Nephron (organoid): ENCODE measurements around the gene POU3F2.

Experiments
- H3K27ac Mint-ChIP-seq, 3 experiments: 2 replicates each; pipeline ENCODE4 v1.8.0; 2020; ENCODE audit warnings: mixed read lengths in 3 of 3, mild to moderate bottlenecking in 2 of 3, moderate library complexity in 1 of 3
- H3K27me3 Mint-ChIP-seq: 2 replicates; pipeline ENCODE4 v1.8.0; 2021; ENCODE audit warnings: low read depth, mild to moderate bottlenecking, moderate library complexity, mixed read lengths
- H3K36me3 Mint-ChIP-seq: 2 replicates; pipeline ENCODE4 v1.8.0; 2020; ENCODE audit warnings: low read depth, mixed read lengths
- H3K4me1 Mint-ChIP-seq: 2 replicates; pipeline ENCODE4 v1.8.0; 2020; ENCODE audit warnings: mixed read lengths
- H3K4me3 Mint-ChIP-seq, 3 experiments: 2 replicates each; pipeline ENCODE4 v1.8.0; 2020; ENCODE audit warnings: mild to moderate bottlenecking in 3 of 3, mixed read lengths in 3 of 3, moderate library complexity in 2 of 3
- H3K9me3 Mint-ChIP-seq: 2 replicates; pipeline ENCODE4 v1.8.0; 2020; ENCODE audit warnings: mixed read lengths
- TF ChIP-seq, protein P1 (sequence below), 3 experiments: fragments of 200-600 bp; sonication (generic); IDR thresholded peaks; one replicate each; pipeline ENCODE4 v1.5.0; 2021; ENCODE audit warnings: antibody characterized with exemption in 3 of 3; ENCODE audit not compliant: unreplicated experiment in 3 of 3

Gene POU3F2

DNA sequence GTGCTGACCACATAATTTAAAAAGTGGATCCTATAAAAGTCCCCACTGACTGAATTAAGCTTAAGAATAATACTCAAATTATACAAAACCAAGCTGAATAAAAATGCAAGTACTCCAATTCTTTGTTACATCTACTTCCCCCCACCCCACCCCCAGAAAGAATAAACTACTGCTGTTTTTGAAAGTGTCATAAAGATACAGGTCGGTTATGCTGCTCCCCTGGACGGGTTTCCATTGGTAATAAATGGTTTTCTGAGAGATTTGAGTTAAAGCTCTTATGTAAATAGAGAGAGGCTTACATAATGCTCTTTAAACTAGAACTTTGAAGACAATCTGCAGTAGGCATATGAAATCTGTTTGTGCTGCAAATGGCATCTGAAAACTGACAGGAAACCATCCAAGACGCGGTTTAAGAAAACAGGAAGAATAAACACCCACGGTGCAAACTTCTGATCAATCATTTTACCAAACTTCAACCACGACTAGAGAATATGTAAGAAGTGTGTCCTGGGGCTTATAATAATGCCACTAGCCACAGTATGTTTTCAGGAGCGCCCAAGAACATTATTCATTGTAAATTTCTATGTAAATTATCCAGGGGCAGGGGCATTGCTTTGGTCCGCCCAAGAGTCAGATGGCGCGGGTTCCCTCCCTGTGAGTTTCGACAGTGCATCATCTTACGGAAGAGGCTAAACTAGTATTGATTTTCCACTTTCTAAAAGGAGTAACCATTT is 10.8 kb upstream of the POU3F2 start:
- H3K4me3 Mint-ChIP-seq, result peak overlapping the region; percentile 68 to 78 (median 71)
- H3K36me3 Mint-ChIP-seq, result no peaks in the 10 kb centered on the region
- TF ChIP-seq, protein P1, sequence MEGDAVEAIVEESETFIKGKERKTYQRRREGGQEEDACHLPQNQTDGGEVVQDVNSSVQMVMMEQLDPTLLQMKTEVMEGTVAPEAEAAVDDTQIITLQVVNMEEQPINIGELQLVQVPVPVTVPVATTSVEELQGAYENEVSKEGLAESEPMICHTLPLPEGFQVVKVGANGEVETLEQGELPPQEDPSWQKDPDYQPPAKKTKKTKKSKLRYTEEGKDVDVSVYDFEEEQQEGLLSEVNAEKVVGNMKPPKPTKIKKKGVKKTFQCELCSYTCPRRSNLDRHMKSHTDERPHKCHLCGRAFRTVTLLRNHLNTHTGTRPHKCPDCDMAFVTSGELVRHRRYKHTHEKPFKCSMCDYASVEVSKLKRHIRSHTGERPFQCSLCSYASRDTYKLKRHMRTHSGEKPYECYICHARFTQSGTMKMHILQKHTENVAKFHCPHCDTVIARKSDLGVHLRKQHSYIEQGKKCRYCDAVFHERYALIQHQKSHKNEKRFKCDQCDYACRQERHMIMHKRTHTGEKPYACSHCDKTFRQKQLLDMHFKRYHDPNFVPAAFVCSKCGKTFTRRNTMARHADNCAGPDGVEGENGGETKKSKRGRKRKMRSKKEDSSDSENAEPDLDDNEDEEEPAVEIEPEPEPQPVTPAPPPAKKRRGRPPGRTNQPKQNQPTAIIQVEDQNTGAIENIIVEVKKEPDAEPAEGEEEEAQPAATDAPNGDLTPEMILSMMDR (IDR thresholded peaks at IDR 0.05; ENCODE audit: unreplicated experiment in 3 of 3), result no peak
- H3K4me1 Mint-ChIP-seq, result peaks cover 35% of the 10 kb centered on the region
- no peak overlapping the region for H3K27ac Mint-ChIP-seq
- no peaks in the 10 kb centered on the region for H3K9me3 Mint-ChIP-seq
- peaks cover 96% of the 10 kb centered on the region for H3K27me3 Mint-ChIP-seq

DNA sequence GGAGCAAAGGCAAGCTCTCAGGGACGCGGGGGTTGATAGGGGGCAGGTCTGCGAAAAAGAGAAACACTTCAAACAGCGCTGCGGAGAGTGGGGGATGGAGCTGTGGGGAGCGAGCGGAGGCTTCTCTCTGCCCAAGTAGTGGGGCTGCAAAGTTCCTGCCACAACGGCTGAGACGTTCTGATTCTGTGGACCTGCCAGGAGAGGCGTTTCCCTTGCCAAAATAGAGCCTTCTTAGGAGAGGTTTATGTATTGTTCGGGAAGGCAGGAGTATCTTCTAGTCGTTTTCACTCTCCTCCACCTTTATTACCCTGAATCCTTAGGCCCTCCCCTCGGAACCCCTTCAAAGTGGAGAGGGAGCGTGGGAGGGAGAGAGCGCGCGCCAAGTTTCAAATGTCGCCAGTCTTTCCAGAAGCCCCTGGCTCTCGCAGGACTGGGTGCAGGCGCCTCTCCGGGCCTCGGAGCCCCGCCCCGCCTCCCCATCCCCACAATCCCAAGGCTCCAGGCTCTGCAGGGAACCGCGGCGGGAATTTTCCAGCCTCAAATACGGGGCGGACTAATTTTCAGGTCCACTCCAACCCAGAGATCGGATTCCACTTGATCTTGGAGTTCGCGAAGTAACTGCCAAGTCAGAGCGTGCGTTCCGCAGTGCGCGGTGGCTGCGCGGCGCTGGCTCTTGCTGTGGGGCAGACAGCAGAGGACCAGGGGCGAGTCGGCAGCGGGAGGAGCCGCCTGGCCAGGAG is 10.0 kb upstream of the POU3F2 start:
- peak overlapping the region; percentile 68 to 78 (median 71) for H3K4me3 Mint-ChIP-seq
- no peaks in the 10 kb centered on the region for H3K9me3 Mint-ChIP-seq
- peaks cover 96% of the 10 kb centered on the region for H3K27me3 Mint-ChIP-seq
- no peaks in the 10 kb centered on the region for H3K36me3 Mint-ChIP-seq
- H3K4me1 Mint-ChIP-seq, result peaks cover 42% of the 10 kb centered on the region
- TF ChIP-seq, protein P1 (IDR thresholded peaks at IDR 0.05; ENCODE audit: unreplicated experiment in 3 of 3), result no peak
- no peak overlapping the region for H3K27ac Mint-ChIP-seq

DNA sequence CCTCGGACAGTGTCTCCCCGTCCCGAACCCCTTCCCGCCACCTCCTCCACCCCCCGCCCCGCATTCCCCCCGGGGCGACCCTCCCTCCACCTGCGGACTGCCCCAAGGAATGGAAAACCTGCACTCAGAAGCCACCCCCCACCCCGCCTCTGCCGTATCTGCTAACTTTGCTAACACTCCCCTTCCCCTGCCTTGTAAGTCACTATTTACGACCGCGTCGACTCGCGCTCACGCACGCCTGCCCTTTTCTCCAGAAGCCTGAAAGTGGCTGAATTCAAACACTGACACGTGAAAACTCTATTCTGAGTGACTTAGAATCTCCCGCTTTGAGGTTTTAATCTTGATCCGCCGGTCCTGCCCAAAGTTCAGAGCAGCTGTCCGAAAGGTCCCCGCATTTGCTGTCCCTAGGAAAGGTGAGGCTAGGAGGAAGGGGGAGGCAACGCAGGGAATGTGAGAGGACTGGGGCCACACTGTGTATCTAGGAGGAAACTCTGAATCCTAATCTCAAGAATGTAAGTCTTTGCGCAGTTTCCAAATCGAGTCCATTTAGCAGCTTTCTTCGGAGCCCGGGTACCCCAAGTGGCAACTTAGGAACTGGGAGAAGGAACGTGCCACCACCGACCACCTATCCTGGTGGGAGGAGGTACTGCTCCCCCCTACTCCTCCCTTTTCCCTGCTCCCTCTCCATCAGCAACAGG is 9.3 kb upstream of the POU3F2 start:
- H3K36me3 Mint-ChIP-seq, result no peaks in the 10 kb centered on the region
- peaks cover 96% of the 10 kb centered on the region for H3K27me3 Mint-ChIP-seq
- peaks cover 46% of the 10 kb centered on the region for H3K4me1 Mint-ChIP-seq
- peak overlapping the region; percentile 34 to 65 (median 62) for H3K4me3 Mint-ChIP-seq
- H3K27ac Mint-ChIP-seq, result no peak overlapping the region
- TF ChIP-seq, protein P1 (IDR thresholded peaks at IDR 0.05; ENCODE audit: unreplicated experiment in 3 of 3), result no peak
- no peaks in the 10 kb centered on the region for H3K9me3 Mint-ChIP-seq

DNA sequence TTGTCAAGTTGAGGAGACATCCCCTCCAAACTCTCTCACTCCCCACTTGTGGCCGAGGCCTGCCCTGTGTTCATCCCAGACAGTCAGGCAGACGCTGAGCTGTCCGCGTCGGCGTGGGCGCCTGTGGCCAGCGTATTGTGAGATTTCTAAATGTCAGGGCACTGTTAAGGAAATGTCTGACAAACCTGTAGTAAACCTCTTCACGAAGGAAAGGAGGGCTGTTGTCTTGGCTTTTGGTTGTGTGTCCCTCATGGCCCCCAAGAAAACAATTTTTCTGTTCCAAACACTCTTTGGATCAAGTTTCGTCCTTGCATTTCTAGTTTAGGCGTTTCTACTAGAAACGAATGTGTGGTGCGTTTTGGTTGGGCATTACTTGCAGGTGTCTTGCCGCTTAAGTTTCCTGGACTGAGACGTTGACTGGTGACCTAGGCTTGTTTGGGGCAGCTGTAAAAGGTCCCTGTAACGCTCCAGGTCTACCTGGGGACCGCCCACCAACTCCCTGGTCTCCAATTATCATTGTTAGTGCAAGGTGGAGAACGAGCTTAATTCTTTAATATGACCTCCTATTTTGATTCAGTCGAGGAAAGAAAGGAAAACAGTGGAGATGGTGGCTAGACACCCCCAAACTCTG is 8.7 kb upstream of the POU3F2 start:
- H3K4me1 Mint-ChIP-seq, result peaks cover 49% of the 10 kb centered on the region
- H3K4me3 Mint-ChIP-seq, result peak overlapping the region in 1 of 3 experiments; percentile 65
- TF ChIP-seq, protein P1 (IDR thresholded peaks at IDR 0.05; ENCODE audit: unreplicated experiment in 3 of 3), result no peak
- H3K27me3 Mint-ChIP-seq, result peaks cover 98% of the 10 kb centered on the region
- no peaks in the 10 kb centered on the region for H3K9me3 Mint-ChIP-seq
- H3K36me3 Mint-ChIP-seq, result no peaks in the 10 kb centered on the region
- no peak overlapping the region for H3K27ac Mint-ChIP-seq

DNA sequence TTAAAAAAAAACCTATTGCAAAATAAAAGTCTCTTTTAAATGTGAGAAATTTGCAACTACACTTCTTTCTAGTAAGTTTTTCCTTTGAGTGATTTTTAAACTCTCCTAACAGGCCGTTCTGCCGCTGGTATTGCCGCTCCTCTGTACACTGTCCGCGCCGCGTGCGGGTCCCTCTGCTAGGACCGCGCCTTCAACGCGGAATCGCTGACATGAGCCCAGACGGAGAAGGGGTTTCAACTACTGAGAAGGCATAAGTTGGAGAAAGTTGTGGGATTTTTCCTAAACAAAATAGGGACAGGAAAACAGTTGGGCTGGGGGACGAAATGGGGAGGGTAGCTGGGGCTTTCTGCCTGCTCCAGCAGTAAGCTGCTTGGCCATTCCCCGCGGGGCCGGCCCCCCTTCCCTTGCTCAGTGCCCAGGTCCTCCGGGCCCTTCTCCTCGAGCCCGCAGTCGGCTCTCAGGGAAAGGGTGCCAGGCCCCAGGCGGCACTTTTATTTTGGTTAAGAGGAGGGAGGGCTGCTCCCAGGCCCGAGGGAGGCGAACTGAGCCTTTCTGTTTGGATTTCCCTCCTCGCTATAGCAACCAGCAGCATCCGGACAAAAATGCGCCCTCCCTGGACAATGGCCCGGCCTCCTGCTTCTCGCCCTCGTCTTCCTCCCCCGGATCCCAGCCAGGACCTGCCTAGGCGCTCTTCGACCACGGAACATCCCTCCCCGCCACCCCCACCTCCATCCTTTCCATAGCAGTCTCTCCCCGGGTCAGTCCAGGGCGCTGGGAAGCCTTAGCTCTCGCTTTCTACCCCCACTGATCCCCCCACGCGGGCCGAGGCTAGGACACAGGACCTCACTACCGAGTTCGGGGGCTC is 6.8 kb upstream of the POU3F2 start:
- peak overlapping the region; percentile 37 to 63 (median 60) for H3K4me3 Mint-ChIP-seq
- no peaks in the 10 kb centered on the region for H3K36me3 Mint-ChIP-seq
- TF ChIP-seq, protein P1 (IDR thresholded peaks at IDR 0.05; ENCODE audit: unreplicated experiment in 3 of 3), result no peak
- no peak overlapping the region for H3K27ac Mint-ChIP-seq
- H3K27me3 Mint-ChIP-seq, result peaks cover 100% of the 10 kb centered on the region
- peaks cover 58% of the 10 kb centered on the region for H3K4me1 Mint-ChIP-seq
- no peaks in the 10 kb centered on the region for H3K9me3 Mint-ChIP-seq
